Heart left ventricle (tissue), 16 donors: ENCODE results near the gene MAML3. TPM values are rescaled to one million over a fixed set of nuclear protein-coding genes. Genes with fewer than 3 reads are reported as not detected.
A peak's percentile ranks its signal among the peaks of the same experiment; 100 is the strongest.

Experiments used
- ATAC-seq, 4 donors: fragments of 200-7000 bp; cut with Tn5 transposase; one replicate each; pipeline ENCODE4 v1.9.1; 2020 to 2022; ENCODE audit warnings: moderate library complexity in 4 of 4, mild to moderate bottlenecking in 3 of 4, moderate number of reproducible peaks in 1 of 4
- DNase-seq, 5 donors: peaks; one replicate each; pipeline ENCODE4 v3.0.0-alpha.2; 2020
- H3K27ac ChIP-seq, 12 donors: fragments of 200-600 bp; sonication (generic) in 4 of 12; one replicate each; pipeline versions ENCODE4 v1.5.0 to v1.8.0; 2016 to 2022; ENCODE audit warnings: mild to moderate bottlenecking in 2 of 12
- H3K27me3 ChIP-seq, 9 donors: fragments of 200-600 bp; sonication (generic) in 2 of 9; one replicate each; pipeline versions ENCODE4 v1.5.1 to v1.8.0; 2016 to 2022; ENCODE audit warnings: mild to moderate bottlenecking in 3 of 9
- H3K36me3 ChIP-seq, 9 donors: fragments of 200-600 bp; sonication (generic) in 2 of 9; one replicate each; pipeline versions ENCODE4 v1.5.0 to v1.8.0; 2018 to 2022; ENCODE audit warnings: mild to moderate bottlenecking in 2 of 9
- H3K4me1 ChIP-seq, 12 donors: fragments of 200-600 bp; sonication (generic) in 4 of 12; one replicate each; pipeline versions ENCODE4 v1.5.0 to v1.8.0; 2016 to 2022; ENCODE audit warnings: mild to moderate bottlenecking in 3 of 12
- H3K4me3 ChIP-seq, 12 donors: fragments of 200-600 bp; sonication (generic) in 4 of 12; one replicate each; pipeline versions ENCODE4 v1.5.0 to v1.8.0; 2017 to 2022; ENCODE audit warnings: mild to moderate bottlenecking in 9 of 12, moderate library complexity in 4 of 12
- H3K9me3 ChIP-seq, 12 donors: fragments of 200-600 bp; sonication (generic) in 4 of 12; one replicate each; pipeline versions ENCODE4 v1.5.0 to v1.8.0; 2016 to 2022; ENCODE audit warnings: mild to moderate bottlenecking in 1 of 12
- POLR2A ChIP-seq, 2 donors: fragments of 450-650 bp; IDR thresholded peaks; one replicate each; pipeline ENCODE4 v1.6.1; 2017; ENCODE audit warnings: antibody characterized with exemption in 2 of 2, mild to moderate bottlenecking in 2 of 2, moderate library complexity in 2 of 2
- WGBS, 4 donors: extraction: QIAGEN DNeasy Blood & Tissue Kit in 2 of 4; methylation state at CpG; one replicate each; pipeline versions ENCODE4 v1.1.5 to v1.1.7; 2013 to 2018; 5-methylcytosine and 5-hydroxymethylcytosine counted together
- intact Hi-C, 10 donors: fragments of 100-400 bp; cut with DNase I; formaldehyde crosslinking; loops; one replicate each; pipeline versions ENCODE4 v1.11.1 to v1.14.2; 2022
- polyA plus RNA-seq, 2 donors: library from polyadenylated mRNA; stranded (reverse); fragments of 200-250 nt; gene quantifications; one replicate each; pipeline ENCODE4 v1.2.3, GENCODE V29; 2013
- total RNA-seq, 9 donors: library from RNA; depleted of rRNA in 2 of 9; stranded (reverse); fragments of >200 nt in 2 of 9; fragmentation: NEBNext Ultra II Directional in 3 of 9; extraction: Animal tissue kit (Norgen Biotek cat#: 25700) in 3 of 9; gene quantifications; one replicate each; pipeline versions ENCODE4 v1.1.0 to v1.2.4, GENCODE V29; 2016 to 2023
- TF ChIP-seq, protein P1 (sequence below), 12 donors: fragments of 200-600 bp; sonication (generic) in 4 of 12; IDR thresholded peaks; one replicate each; pipeline versions ENCODE4 v1.5.0 to v1.8.0; 2018 to 2022; ENCODE audit warnings: antibody characterized with exemption in 12 of 12, mild to moderate bottlenecking in 5 of 12
- donor health status: ischemic (EF 13 %, LVEDD 7.1; RV severe dilation, severe dysfunction).
- donor health status: healthy with polysubstance abuse.
- donor health status: DM: no; HTN: yes; CAD: no.
- donor health status: DM: no; HTN: no; CAD: no.
- donor health status: ischemic (EF 25% LVEDD 6.9; RV normal size, moderate dysfunction).
- donor health status: ischemic (EF 25% LVEDD 5.7; RV mildly dilated, moderate dysfunction).
- donor health status: healthy.
- donor health status: DM: yes; HTN: yes; CAD: no.
- donor health status: ischemic (EF 35%, LVEDD 5.7; RV mildly dilated, moderate dysfunction).
- donor health status: nonischemic (EF 11% LVEDD 7.7; RV severe dilation, severe dysfunction).
- donor health status: DM: yes; HTN: yes; CAD: no.
- donor health status: PGD.
- donor health status: ischemic (EF 29% LVEDD 5.4; RV normal size, mild dysfunction).
- donor health status: nonischemic (EF 23%, LVEDD 6.1; RV moderate dilation, normal function).

Gene MAML3
- total and polyA plus RNA-seq, 11 donors = 0.76 to 5.9 (median 2.4) TPM

DNA sequence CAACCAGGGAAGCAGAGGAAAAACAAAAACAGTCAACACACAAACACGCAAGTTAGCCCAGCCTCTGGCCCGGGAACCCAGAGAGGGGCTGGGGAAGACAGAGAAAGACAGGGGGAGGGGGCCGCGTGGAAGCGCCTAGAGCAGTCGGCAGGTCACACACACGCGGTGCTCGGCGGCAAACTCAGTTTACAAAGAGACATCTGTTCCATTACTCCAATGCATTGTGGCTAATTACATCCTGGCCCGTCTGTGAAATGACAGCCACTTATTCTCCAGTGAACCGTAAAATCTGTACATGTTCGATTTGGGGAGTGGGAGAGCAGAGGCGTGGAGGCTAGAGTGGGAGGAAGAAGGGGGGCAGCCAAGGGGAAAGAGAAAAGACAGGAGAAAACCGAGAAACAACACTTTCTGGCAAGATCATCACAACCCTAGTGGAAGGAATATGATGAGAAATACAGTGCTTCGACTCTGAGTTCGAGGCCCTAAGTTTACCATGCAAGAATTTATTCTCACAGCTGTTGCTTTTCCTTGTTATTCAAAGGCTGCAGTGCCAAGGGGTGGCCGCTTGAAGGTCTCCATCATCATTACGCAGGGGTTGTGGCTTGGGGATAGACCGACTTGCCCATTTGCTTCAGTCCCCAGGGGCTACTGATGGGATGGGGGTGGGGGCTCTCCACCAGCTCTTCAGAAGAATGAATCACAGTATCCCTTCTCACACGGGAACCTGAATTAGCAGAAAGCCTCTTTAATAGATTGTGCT lies 320.7 kb downstream of the MAML3 start:
- peaks cover 0 to 15% (median 3%) of the 10 kb centered on the region in 12 donors for H3K4me1 ChIP-seq
- intact Hi-C loops = no loop called here
- no peaks in the 10 kb centered on the region for H3K27me3 ChIP-seq
- no peaks in the 10 kb centered on the region for H3K9me3 ChIP-seq
- DNase-seq (no peak), ATAC-seq (no peak)
- H3K27ac ChIP-seq = no peak overlapping the region
- H3K36me3 ChIP-seq = no peaks in the 10 kb centered on the region
- no peak overlapping the region for H3K4me3 ChIP-seq
- 90 to 94% (median 93%) methylated on average over 21 of the region's 21 CpGs for WGBS, 4 donors
- TF ChIP-seq POLR2A (IDR thresholded peaks at IDR 0.05) = no peak
- TF ChIP-seq, protein P1, sequence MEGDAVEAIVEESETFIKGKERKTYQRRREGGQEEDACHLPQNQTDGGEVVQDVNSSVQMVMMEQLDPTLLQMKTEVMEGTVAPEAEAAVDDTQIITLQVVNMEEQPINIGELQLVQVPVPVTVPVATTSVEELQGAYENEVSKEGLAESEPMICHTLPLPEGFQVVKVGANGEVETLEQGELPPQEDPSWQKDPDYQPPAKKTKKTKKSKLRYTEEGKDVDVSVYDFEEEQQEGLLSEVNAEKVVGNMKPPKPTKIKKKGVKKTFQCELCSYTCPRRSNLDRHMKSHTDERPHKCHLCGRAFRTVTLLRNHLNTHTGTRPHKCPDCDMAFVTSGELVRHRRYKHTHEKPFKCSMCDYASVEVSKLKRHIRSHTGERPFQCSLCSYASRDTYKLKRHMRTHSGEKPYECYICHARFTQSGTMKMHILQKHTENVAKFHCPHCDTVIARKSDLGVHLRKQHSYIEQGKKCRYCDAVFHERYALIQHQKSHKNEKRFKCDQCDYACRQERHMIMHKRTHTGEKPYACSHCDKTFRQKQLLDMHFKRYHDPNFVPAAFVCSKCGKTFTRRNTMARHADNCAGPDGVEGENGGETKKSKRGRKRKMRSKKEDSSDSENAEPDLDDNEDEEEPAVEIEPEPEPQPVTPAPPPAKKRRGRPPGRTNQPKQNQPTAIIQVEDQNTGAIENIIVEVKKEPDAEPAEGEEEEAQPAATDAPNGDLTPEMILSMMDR (IDR thresholded peaks at IDR 0.05) = no peak

DNA sequence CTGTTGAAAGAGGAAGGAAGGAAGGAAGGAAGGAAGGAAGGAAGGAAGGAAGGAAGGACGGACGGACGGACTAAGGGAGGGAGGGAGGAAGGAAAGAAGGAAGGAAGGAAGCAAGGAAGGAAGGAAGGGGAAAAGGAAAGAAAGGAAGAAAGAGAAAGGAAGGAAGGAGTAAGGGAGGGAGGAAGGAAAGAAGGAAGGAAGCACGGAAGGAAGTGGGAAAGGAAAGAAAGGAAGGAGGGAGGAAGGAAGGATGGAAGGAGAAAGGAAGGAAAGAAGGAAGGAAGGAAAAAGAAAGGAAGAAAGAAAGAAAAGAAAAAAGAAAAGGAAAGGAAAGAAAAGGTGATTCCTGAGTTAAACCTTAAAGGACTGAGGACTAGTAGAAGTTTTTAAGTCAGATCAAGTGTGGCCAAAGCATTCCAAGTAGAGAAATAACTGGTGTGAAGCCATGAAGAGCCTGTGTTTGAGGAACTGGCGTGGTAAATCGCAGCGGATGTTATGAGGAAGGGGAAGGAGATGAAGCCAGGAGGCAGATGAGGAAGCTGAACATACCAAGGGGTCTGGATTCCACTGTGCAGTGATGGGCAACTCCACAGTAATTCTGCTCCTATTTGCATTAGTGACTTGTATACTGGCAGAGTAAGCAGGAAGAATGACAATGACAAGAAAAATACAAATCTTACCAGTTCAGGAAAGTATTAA lies 324.9 kb downstream of the MAML3 start:
- Histone ChIP-seq H3K9me3 (no peaks in the 10 kb centered on the region), H3K36me3 (no peaks in the 10 kb centered on the region), H3K4me3 (no peak overlapping the region), H3K27ac (peak overlapping the region in 3 of 12 donors; percentile 2 to 17 (median 10)), H3K27me3 (no peaks in the 10 kb centered on the region), H3K4me1 (peaks cover 0 to 27% (median 13%) of the 10 kb centered on the region in 12 donors)
- ATAC-seq = no peak
- TF ChIP-seq, protein P1 (IDR thresholded peaks at IDR 0.05) = no peak
- no peak for TF ChIP-seq POLR2A (IDR thresholded peaks at IDR 0.05)
- 66 to 77% (median 72%) methylated on average over 7 of the region's 7 CpGs for WGBS, 4 donors
- DNase-seq = no peak
- intact Hi-C loops = no loop called here

DNA sequence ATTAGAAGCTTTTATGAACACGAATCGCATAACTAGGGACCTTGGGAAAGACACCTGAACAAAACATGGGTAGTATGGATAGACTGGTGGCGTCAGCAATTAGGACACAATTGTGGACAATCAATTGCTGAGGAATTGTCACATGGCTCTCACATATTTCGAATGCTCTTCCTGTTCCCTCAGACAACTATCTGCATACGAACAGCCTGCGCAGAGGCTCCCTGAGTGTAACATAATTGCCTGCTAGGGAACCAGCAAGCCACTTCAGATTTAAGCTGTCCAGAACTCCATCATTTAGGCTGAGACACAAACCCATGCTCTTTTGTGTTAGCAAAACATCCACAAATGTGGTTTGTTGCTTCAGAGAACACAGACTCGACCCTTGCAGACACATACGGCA lies 327.6 kb downstream of the MAML3 start:
- H3K36me3 ChIP-seq = no peaks in the 10 kb centered on the region
- intact Hi-C loops = no loop called here
- no peak for DNase-seq
- WGBS, 4 donors = 70 to 93% (median 86%) methylated on average over 8 of the region's 8 CpGs
- H3K4me3 ChIP-seq = no peak overlapping the region
- no peaks in the 10 kb centered on the region for H3K27me3 ChIP-seq
- peak in 1 of 4 donors; percentile 38 for ATAC-seq
- H3K4me1 ChIP-seq = peaks cover 0 to 24% (median 12%) of the 10 kb centered on the region in 12 donors
- H3K27ac ChIP-seq = no peak overlapping the region
- no peaks in the 10 kb centered on the region for H3K9me3 ChIP-seq
- no peak for TF ChIP-seq POLR2A (IDR thresholded peaks at IDR 0.05)
- TF ChIP-seq, protein P1 (IDR thresholded peaks at IDR 0.05) = no peak

DNA sequence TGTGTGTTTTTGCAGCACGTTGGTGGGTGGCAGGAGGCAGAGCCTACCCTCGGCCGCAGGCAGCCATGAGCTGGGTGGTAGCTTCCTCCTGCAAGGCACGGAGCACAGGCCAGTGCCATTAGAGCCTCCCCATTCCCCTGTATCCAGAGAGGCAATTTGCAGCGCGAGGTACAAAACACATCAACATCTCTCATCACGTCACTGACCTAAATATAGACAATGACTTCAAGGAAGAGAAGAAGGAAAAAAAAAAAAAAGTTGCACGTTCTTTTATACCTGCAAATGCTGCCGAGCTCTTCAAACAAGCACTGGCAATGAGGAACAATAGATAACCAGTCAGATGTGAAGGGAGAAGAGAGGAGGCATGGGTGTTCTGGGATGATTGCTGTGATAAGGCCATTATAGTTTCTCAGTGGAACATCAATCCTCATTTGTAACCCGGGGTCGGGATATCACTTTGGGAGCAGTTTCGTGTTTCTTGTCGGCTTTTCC lies 328.4 kb downstream of the MAML3 start:
- H3K4me3 ChIP-seq = no peak overlapping the region
- whole genome bisulfite sequencing, 4 donors = 38 to 47% (median 43%) methylated on average over 13 of the region's 13 CpGs
- DNase-seq (no peak), ATAC-seq (peak in 3 of 4 donors; percentile 72 to 76 (median 73))
- no peak for TF ChIP-seq POLR2A (IDR thresholded peaks at IDR 0.05)
- TF ChIP-seq, protein P1 (IDR thresholded peaks at IDR 0.05) = no peak
- H3K36me3 ChIP-seq = no peaks in the 10 kb centered on the region
- H3K27me3 ChIP-seq = no peaks in the 10 kb centered on the region
- H3K9me3 ChIP-seq = no peaks in the 10 kb centered on the region
- peak overlapping the region in 4 of 12 donors; percentile 3 to 68 (median 24) for H3K27ac ChIP-seq
- peaks cover 0 to 24% (median 12%) of the 10 kb centered on the region in 12 donors for H3K4me1 ChIP-seq
- intact Hi-C loops = no loop called here
